Ishikawa (cell line): ENCODE measurements around the gene CD2AP.

Experiments
- EP300 ChIP-seq: IDR thresholded peaks from 2 replicates; pipeline ENCODE4 v1.6.1; 2012; ENCODE audit warnings: borderline replicate concordance
- NFIC ChIP-seq: IDR thresholded peaks from 2 replicates; pipeline ENCODE4 v1.6.1; 2012
- TCF12 ChIP-seq: IDR thresholded peaks from 2 replicates; pipeline ENCODE4 v1.6.1; 2012; ENCODE audit warnings: low read depth

DNA sequence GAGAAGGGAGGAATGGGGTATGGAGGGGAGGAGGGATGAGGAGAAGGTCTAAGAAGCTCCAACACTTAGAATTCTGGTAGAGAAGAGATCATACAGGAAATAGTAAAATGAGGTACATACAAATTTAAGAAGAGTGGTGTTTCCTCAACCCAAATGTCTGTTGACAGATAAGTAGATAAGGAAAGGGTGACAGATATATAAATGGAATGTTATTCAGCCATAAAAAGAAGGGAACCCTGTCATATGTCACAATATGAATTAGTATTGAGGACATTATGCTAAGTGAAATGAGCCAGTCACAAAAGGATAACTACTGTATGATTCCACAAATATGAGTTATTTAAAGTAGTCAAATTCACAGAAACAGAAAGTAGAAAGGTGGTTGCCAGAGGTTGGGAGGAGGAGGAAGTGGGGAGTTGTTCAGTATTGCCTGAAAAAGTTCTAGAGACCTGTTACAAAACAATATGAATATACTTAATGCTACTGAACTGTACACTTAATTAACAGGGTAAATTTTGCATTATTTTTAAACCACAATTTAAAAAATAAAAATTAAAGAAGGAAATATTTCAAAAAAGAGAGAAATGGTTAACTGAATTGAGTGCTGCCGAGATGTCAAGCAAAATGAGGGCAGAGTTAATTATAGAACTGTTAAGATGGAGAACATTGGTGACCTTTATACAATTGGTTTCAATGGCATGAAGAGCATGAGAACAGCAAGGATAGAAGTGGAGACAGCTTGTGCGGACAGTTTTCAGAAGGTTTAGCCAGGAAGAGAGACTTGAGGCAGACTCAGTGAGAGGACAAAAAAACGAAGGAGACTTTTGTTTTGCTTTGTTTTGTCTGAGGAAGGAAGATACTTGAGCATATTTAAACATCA, 173.2 kb downstream of the CD2AP start:
- TF ChIP-seq TCF12 (no peak), NFIC (no peak), EP300 (no peak)
